Measurements from ENCODE around the gene BSCL2. TPM values are rescaled to one million over a fixed set of nuclear protein-coding genes. Genes with fewer than 3 reads are reported as not detected.

Gene BSCL2
- total RNA-seq (2021) = 92.0 to 97.2 TPM (median 92.0 TPM) in 3 replicates
- Bru-seq, nascent RNA = percentile 80 among the genes with signal in this experiment
- long read RNA-seq, experiment 1, transcript BSCL2-203 (11 exons, 1,683 nt) = major isoform, 86 of 198 reads
- long read RNA-seq, experiment 1, transcript BSCL2-207 (11 exons, 1,516 nt) = minor isoform, 48 of 198 reads
- long read RNA-seq, experiment 1, transcript BSCL2-210 (11 exons, 1,440 nt) = minor isoform, 7 of 198 reads
- long read RNA-seq, experiment 1, transcript BSCL2-205 (11 exons, 1,693 nt) = minor isoform, 10 of 198 reads
- long read RNA-seq, experiment 1, partial matches to known transcripts = 9 of 198 reads
- long read RNA-seq, experiment 1, other reads (novel, unspliced or antisense) = 33 of 198 reads
- long read RNA-seq, experiment 2, transcript BSCL2-203 (11 exons, 1,683 nt) = major isoform, 38 of 89 reads
- long read RNA-seq, experiment 2, transcript BSCL2-207 (11 exons, 1,516 nt) = minor isoform, 21 of 89 reads
- long read RNA-seq, experiment 2, partial matches to known transcripts = 9 of 89 reads
- long read RNA-seq, experiment 2, other reads (novel, unspliced or antisense) = 15 of 89 reads
- long read RNA-seq, experiment 3, transcript BSCL2-201 (10 exons, 1,364 nt) = minor isoform, 9 of 335 reads
- long read RNA-seq, experiment 3, transcript BSCL2-203 (11 exons, 1,683 nt) = major isoform, 136 of 335 reads
- long read RNA-seq, experiment 3, transcript BSCL2-207 (11 exons, 1,516 nt) = minor isoform, 65 of 335 reads
- long read RNA-seq, experiment 3, transcript BSCL2-205 (11 exons, 1,693 nt) = minor isoform, 15 of 335 reads
- long read RNA-seq, experiment 3, partial matches to known transcripts = 13 of 335 reads
- long read RNA-seq, experiment 3, other reads (novel, unspliced or antisense) = 88 of 335 reads

GRCh38 chr11:62707277-62707861 lies at the start of gene BSCL2, which contains the start of gene GNG3:
Gene BSCL2, minus strand, starts transcription at chr11:62707424. Its CDS starts 229 bp downstream, at chr11:62707195.
Gene GNG3, plus strand, starts transcription at chr11:62707676. Its CDS starts 620 bp downstream, at chr11:62708296.
- CTCF ChIA-PET = interaction anchor here (1.0 to 4.0 kb wide), 19 partner anchors 9 to 199 kb away, joined by 3 to 24 read pairs (median 5); partner anchors contain the start of genes B3GAT3, C11orf98, CSKMT and GANAB
- POLR2A ChIA-PET = interaction anchor here (0.6 to 6.0 kb wide), 20 partner anchors 19 to 161 kb away, joined by 3 to 35 read pairs (median 6); partner anchors contain the start of genes B3GAT3, C11orf98, CSKMT and EEF1G
- H3K27me3 Mint-ChIP-seq (ENCODE audit: low read depth) = no peaks in the 10 kb centered on the region; the same call in 1 of the 2 replicates
- TF ChIP-seq ETV6 (CRISPR knock-in tag; IDR thresholded peaks at IDR 0.05) (peak; percentile 87), ZNF121 (CRISPR knock-in tag; IDR thresholded peaks at IDR 0.05) (peak; percentile 45; the same call in 1 of the 2 replicates), ZNF317 (CRISPR knock-in tag; IDR thresholded peaks at IDR 0.05; ENCODE audit: borderline replicate concordance, low read depth) (no peak), ZNF425 (CRISPR knock-in tag; conservative IDR thresholded peaks at IDR 0.05) (no peak), E2F5 (CRISPR knock-in tag; IDR thresholded peaks at IDR 0.05) (0 out of 2 replicates have a peak, but pooled peaks have one; percentile 29), NFE2L1 (CRISPR knock-in tag; IDR thresholded peaks at IDR 0.05) (peak; percentile 77), TP53 (CRISPR knock-in tag; IDR thresholded peaks at IDR 0.05) (peak; percentile 42; the same call in 1 of the 2 replicates), FOXK1 (CRISPR knock-in tag; IDR thresholded peaks at IDR 0.05) (peak; percentile 87), E2F1 (CRISPR knock-in tag; IDR thresholded peaks at IDR 0.05) (0 out of 2 replicates have a peak, but pooled peaks have one; percentile 45), NR2C2 (CRISPR knock-in tag; IDR thresholded peaks at IDR 0.05) (no peak), ZNF281 (CRISPR knock-in tag; IDR thresholded peaks at IDR 0.05) (peak; percentile 100), FOXP1 (CRISPR knock-in tag; IDR thresholded peaks at IDR 0.05; ENCODE audit: borderline replicate concordance) (peak; percentile 46; the same call in 1 of the 2 replicates), MAX (CRISPR knock-in tag; IDR thresholded peaks at IDR 0.05) (peak; percentile 63; the same call in 1 of the 2 replicates), ZBTB21 (CRISPR knock-in tag; IDR thresholded peaks at IDR 0.05; ENCODE audit: borderline replicate concordance) (peak; percentile 91; the same call in 1 of the 2 replicates), CBFB (CRISPR knock-in tag; IDR thresholded peaks at IDR 0.05; ENCODE audit: low read depth) (peak; percentile 75; the same call in 1 of the 2 replicates), SP1 (CRISPR knock-in tag; conservative IDR thresholded peaks at IDR 0.05) (peak; percentile 90), USF2 (CRISPR knock-in tag; IDR thresholded peaks at IDR 0.05) (peak; percentile 44; the same call in 1 of the 2 replicates), TEAD1 (CRISPR knock-in tag; IDR thresholded peaks at IDR 0.05) (peak; percentile 86; the same call in 1 of the 2 replicates), ZSCAN18 (CRISPR knock-in tag; IDR thresholded peaks at IDR 0.05) (no peak)

More at GRCh38 chr11:62707277-62707861, at the start of gene BSCL2, which contains the start of gene GNG3:
- peaks cover 25% of the 10 kb centered on the region for H3K36me3 Mint-ChIP-seq
- ATAC-seq (peak; percentile 71), DNase-seq (ENCODE audit: low spot score) (peak; percentile 97)
- peaks cover 38% of the 10 kb centered on the region for H3K4me1 Mint-ChIP-seq
- H3K4me3 Mint-ChIP-seq = peak within 1 kb of the TSS; percentile 92
- no peaks in the 10 kb centered on the region for H3K9me3 Mint-ChIP-seq
- H3K27ac Mint-ChIP-seq = peak within 1 kb of the TSS; percentile 98
